Measurements from ENCODE around the gene KAT6B. TPM values are rescaled to one million over a fixed set of nuclear protein-coding genes. Genes with fewer than 3 reads are reported as not detected.

KAT6B gene
- total RNA-seq, 4 donors from 2014 or later = 45.4 to 94.9 (median 62.9) TPM

GRCh38 chr10:74963549-74963948 lies 137.1 kb downstream of the KAT6B start:
- H3K36me3 ChIP-seq = no peaks in the 10 kb centered on the region
- H3K4me3 ChIP-seq = no peak overlapping the region
- H3K27me3 ChIP-seq = no peaks in the 10 kb centered on the region
- DNase-seq = no peak
- H3K4me1 ChIP-seq = peaks cover 0 to 9% (median 0%) of the 10 kb centered on the region in 4 donors
- H3K9me3 ChIP-seq = no peaks in the 10 kb centered on the region
- no peak overlapping the region for H3K27ac ChIP-seq
- TF ChIP-seq POLR2A (IDR thresholded peaks at IDR 0.05) = no peak
- TF ChIP-seq, protein P1, sequence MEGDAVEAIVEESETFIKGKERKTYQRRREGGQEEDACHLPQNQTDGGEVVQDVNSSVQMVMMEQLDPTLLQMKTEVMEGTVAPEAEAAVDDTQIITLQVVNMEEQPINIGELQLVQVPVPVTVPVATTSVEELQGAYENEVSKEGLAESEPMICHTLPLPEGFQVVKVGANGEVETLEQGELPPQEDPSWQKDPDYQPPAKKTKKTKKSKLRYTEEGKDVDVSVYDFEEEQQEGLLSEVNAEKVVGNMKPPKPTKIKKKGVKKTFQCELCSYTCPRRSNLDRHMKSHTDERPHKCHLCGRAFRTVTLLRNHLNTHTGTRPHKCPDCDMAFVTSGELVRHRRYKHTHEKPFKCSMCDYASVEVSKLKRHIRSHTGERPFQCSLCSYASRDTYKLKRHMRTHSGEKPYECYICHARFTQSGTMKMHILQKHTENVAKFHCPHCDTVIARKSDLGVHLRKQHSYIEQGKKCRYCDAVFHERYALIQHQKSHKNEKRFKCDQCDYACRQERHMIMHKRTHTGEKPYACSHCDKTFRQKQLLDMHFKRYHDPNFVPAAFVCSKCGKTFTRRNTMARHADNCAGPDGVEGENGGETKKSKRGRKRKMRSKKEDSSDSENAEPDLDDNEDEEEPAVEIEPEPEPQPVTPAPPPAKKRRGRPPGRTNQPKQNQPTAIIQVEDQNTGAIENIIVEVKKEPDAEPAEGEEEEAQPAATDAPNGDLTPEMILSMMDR (IDR thresholded peaks at IDR 0.05) = no peak

DNA sequence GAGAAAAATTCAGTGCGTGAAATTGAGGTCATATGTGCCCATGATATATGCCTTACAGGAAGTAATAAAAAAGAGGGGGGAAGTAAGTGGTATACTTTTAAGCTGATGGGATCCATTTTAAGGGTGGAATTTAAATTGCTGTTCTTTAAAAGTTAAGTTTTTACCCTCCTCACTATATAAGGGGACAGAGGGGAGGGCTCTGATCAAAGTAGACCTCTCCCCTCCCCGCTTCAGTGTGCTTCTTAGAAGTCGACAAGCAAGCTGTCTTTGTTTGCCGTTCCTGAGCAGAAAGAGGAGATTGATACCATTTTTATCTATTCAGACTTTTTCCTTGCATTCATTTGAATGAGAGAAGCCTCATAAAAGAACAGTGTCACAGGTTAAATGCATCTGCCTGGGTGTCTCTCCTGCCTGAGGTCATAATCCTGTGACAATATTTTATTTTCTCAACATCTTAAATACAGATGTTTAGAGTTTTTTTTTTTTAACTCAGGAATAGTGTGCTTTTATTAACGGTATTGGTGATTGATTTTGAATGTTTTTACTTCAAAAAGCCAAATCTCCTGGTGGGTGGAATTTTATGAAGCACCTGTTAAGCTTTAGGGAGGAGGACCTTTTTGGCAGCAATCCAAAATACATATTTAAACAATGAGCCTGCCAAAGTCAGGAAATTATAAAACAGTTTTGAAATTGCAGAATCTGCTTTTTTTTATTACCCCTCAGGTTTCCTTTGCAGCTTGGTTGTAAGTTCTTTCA lies 141.7 kb downstream of the KAT6B start:
- Histone ChIP-seq H3K9me3 (no peaks in the 10 kb centered on the region), H3K4me3 (no peak overlapping the region), H3K36me3 (no peaks in the 10 kb centered on the region), H3K4me1 (peaks cover 0 to 16% (median 0%) of the 10 kb centered on the region in 4 donors), H3K27me3 (no peaks in the 10 kb centered on the region), H3K27ac (no peak overlapping the region)
- DNase-seq = no peak
- TF ChIP-seq, protein P1 (IDR thresholded peaks at IDR 0.05) = no peak
- no peak for TF ChIP-seq POLR2A (IDR thresholded peaks at IDR 0.05)

- H3K27ac ChIP-seq = no peak overlapping the region
- TF ChIP-seq, protein P1 (IDR thresholded peaks at IDR 0.05) = no peak
- no peak for TF ChIP-seq POLR2A (IDR thresholded peaks at IDR 0.05)
- no peaks in the 10 kb centered on the region for H3K27me3 ChIP-seq
- no peak overlapping the region for H3K4me3 ChIP-seq
- H3K4me1 ChIP-seq = peaks cover 0 to 16% (median 0%) of the 10 kb centered on the region in 4 donors
- H3K36me3 ChIP-seq = no peaks in the 10 kb centered on the region
- H3K9me3 ChIP-seq = no peaks in the 10 kb centered on the region
- no peak for DNase-seq
Observed at GRCh38 chr10:74968667-74969061, 142.3 kb downstream of the KAT6B start.

GRCh38 chr10:74969093-74969492 lies 142.7 kb downstream of the KAT6B start:
- no peak overlapping the region for H3K27ac ChIP-seq
- TF ChIP-seq, protein P1 (IDR thresholded peaks at IDR 0.05) = no peak
- no peak for TF ChIP-seq POLR2A (IDR thresholded peaks at IDR 0.05)

DNA sequence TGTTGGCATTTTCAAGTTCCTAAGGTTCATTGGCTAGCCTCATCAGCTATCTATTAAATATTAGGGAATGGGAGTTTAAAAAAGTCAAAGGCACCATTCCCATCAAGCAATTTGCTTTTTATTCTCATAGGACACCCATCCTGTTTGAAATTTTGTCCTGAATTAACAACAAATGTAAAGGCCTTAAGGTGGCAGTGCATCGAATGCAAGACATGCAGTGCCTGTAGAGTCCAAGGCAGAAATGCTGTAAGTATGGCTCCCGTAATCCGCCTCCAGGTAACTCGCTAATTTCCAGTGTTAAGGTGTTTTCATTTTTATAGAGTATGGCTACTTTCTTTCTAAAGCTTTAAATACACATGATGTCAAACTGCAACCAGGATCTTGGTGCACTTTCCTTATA lies 143.1 kb downstream of the KAT6B start:
- Histone ChIP-seq H3K27me3 (no peaks in the 10 kb centered on the region), H3K4me1 (peaks cover 0 to 20% (median 0%) of the 10 kb centered on the region in 4 donors), H3K4me3 (no peak overlapping the region), H3K27ac (no peak overlapping the region), H3K36me3 (no peaks in the 10 kb centered on the region), H3K9me3 (no peaks in the 10 kb centered on the region)
- no peak for TF ChIP-seq POLR2A (IDR thresholded peaks at IDR 0.05)
- TF ChIP-seq, protein P1 (IDR thresholded peaks at IDR 0.05) = no peak
- no peak for DNase-seq

More at GRCh38 chr10:74969093-74969492, 142.7 kb downstream of the KAT6B start:
- Histone ChIP-seq H3K4me1 (peaks cover 0 to 20% (median 0%) of the 10 kb centered on the region in 4 donors), H3K9me3 (no peaks in the 10 kb centered on the region), H3K36me3 (no peaks in the 10 kb centered on the region), H3K4me3 (no peak overlapping the region), H3K27me3 (no peaks in the 10 kb centered on the region)
- DNase-seq = no peak
